SK-N-SH (cell line): ENCODE results near the gene FLT4. TPM values are rescaled to one million over a fixed set of nuclear protein-coding genes. Genes with fewer than 3 reads are reported as not detected.

Experiments used
- CTCF ChIA-PET: fragments of 300-600, 350-600 bp; formaldehyde crosslinking; extraction: SDS; loops from one replicate; lab custom pipeline; 2021; lab: Yijun Ruan, JAX
- POLR2A ChIA-PET: fragments of 350-600 bp; sonication (Branson Sonifier 250); formaldehyde crosslinking; extraction: SDS; loops from one replicate; lab custom pipeline; 2020; ENCODE audit warnings: antibody characterized with exemption, inconsistent platforms; lab: Yijun Ruan, JAX
- DNase-seq: peaks from one replicate; pipeline ENCODE4 v3.0.0; 2012
- H2AFZ ChIP-seq: fragments of 200-600 bp; sonication (generic); 2 replicates; pipeline ENCODE4 v1.8.1; 2016; ENCODE audit warnings: antibody characterized with exemption, mild to moderate bottlenecking, low read depth
- H3F3A ChIP-seq: fragments of 200-600 bp; sonication (generic); replicated peaks from 2 replicates; pipeline ENCODE3; 2016; ENCODE audit warnings: antibody characterized with exemption, mild to moderate bottlenecking; ENCODE audit not compliant: insufficient read depth
- H3K27ac ChIP-seq, 2 experiments: fragments of 200-500 bp in 1 of 2; fragments of 200-600 bp in 1 of 2; sonication (Bioruptor generic) in 1 of 2; sonication (generic), shearing (Covaris generic) in 1 of 2; 2 replicates each; pipeline versions ENCODE4 v1.5.1 to v1.6.1; 2014 to 2016; ENCODE audit warnings: low read depth in 2 of 2, inconsistent platforms in 1 of 2, low read length in 1 of 2, mild to moderate bottlenecking in 1 of 2, mixed read lengths in 1 of 2
- H3K27me3 ChIP-seq: fragments of 200-600 bp; sonication (generic), shearing (Covaris generic); 2 replicates; pipeline ENCODE4 v1.6.1; 2016; ENCODE audit warnings: mixed run types; ENCODE audit not compliant: insufficient read depth
- H3K36me3 ChIP-seq, 2 experiments: fragments of 200-500 bp in 1 of 2; fragments of 200-600 bp in 1 of 2; sonication (Bioruptor generic) in 1 of 2; sonication (generic) in 1 of 2; replicated peaks in 1 of 2; 2 replicates each; pipeline versions ENCODE3 to v1.5.1; 2014 to 2016; ENCODE audit warnings: low read length in 1 of 2, mild to moderate bottlenecking in 1 of 2; ENCODE audit not compliant: insufficient read depth in 2 of 2, control insufficient read depth in 1 of 2
- H3K4me1 ChIP-seq, 2 experiments: fragments of 200-500 bp in 1 of 2; fragments of 200-600 bp in 1 of 2; sonication (Bioruptor generic) in 1 of 2; sonication (generic), shearing (Covaris generic) in 1 of 2; 2 replicates each; pipeline versions ENCODE4 v1.5.1 to v1.6.1; 2014 to 2016; ENCODE audit warnings: low read depth in 1 of 2, low read length in 1 of 2, mixed run types in 1 of 2; ENCODE audit not compliant: insufficient read depth in 2 of 2, control insufficient read depth in 1 of 2
- H3K4me2 ChIP-seq: fragments of 200-600 bp; sonication (generic), shearing (Covaris generic); 2 replicates; pipeline ENCODE4 v1.6.1; 2017; ENCODE audit warnings: mixed run types
- H3K4me3 ChIP-seq, 2 experiments: fragments of 200-500 bp in 1 of 2; fragments of 200-600 bp in 1 of 2; sonication (Bioruptor generic) in 1 of 2; sonication (generic), shearing (Covaris generic) in 1 of 2; 2 replicates each; pipeline versions ENCODE4 v1.5.1 to v1.8.1; 2014 to 2016; ENCODE audit warnings: low read depth in 2 of 2, inconsistent platforms in 1 of 2, low read length in 1 of 2, mild to moderate bottlenecking in 1 of 2, mixed read lengths in 1 of 2, moderate library complexity in 1 of 2
- H3K79me2 ChIP-seq: fragments of 200-600 bp; sonication (generic); 2 replicates; pipeline ENCODE4 v1.8.1; 2017; ENCODE audit warnings: mild to moderate bottlenecking; ENCODE audit not compliant: insufficient read depth
- H3K9ac ChIP-seq: fragments of 200-600 bp; sonication (generic); 2 replicates; pipeline ENCODE4 v1.6.1; 2017; ENCODE audit warnings: mixed run types
- H3K9me2 ChIP-seq: fragments of 200-600 bp; sonication (generic); 2 replicates; pipeline ENCODE4 v1.6.1; 2017; ENCODE audit warnings: mixed run types
- H3K9me3 ChIP-seq: fragments of 200-600 bp; sonication (generic); 2 replicates; pipeline ENCODE4 v1.6.1; 2017; ENCODE audit warnings: mixed run types, mild to moderate bottlenecking, moderate library complexity
- H4K20me1 ChIP-seq: fragments of 200-600 bp; sonication (generic); 2 replicates; pipeline ENCODE4 v1.6.1; 2017; ENCODE audit warnings: mild to moderate bottlenecking, mixed run types; ENCODE audit not compliant: insufficient read depth
- CHD2 ChIP-seq: fragments of 150-350 bp; IDR thresholded peaks from 2 replicates; pipeline ENCODE4 v1.6.1; 2018; ENCODE audit warnings: low read length; ENCODE audit not compliant: partially characterized antibody
- EP300 ChIP-seq, 2 experiments: IDR thresholded peaks; 2 replicates each; pipeline versions ENCODE4 v1.4.0 to v1.6.1; 2012; ENCODE audit warnings: borderline replicate concordance in 1 of 2, low read depth in 1 of 2, low read length in 1 of 2
- EZH2phosphoT487 ChIP-seq: fragments of 200-600 bp; sonication (generic); IDR thresholded peaks from 2 replicates; pipeline ENCODE4 v1.6.1; 2017; ENCODE audit warnings: low read depth, mixed run types, mild to moderate bottlenecking, antibody characterized with exemption, moderate library complexity, borderline replicate concordance
- FOSL2 ChIP-seq: IDR thresholded peaks from 2 replicates; pipeline ENCODE4 v1.4.0; 2012; ENCODE audit warnings: low read depth, mild to moderate bottlenecking, moderate library complexity, borderline replicate concordance
- FOXJ3 ChIP-seq: sonication (generic); formaldehyde crosslinking; IDR thresholded peaks from 2 replicates; pipeline ENCODE4 v1.5.1; 2020; ENCODE audit warnings: mild to moderate bottlenecking, missing genetic modification reagents
- GABPA ChIP-seq: IDR thresholded peaks from 2 replicates; pipeline ENCODE4 v1.4.0; 2012; ENCODE audit warnings: low read depth, mild to moderate bottlenecking
- GATA2 ChIP-seq: sonication (generic); formaldehyde crosslinking; IDR thresholded peaks from 2 replicates; pipeline ENCODE4 v1.5.0; 2020; ENCODE audit warnings: mild to moderate bottlenecking, missing genetic modification reagents
- IRF3 ChIP-seq: fragments of 150-350 bp; IDR thresholded peaks from 2 replicates; pipeline ENCODE4 v1.6.1; 2016; ENCODE audit warnings: mild to moderate bottlenecking, low read depth, low read length
- MAX ChIP-seq: IDR thresholded peaks from 2 replicates; pipeline ENCODE4 v1.4.0; 2012; ENCODE audit warnings: low read depth
- MEF2A ChIP-seq: IDR thresholded peaks from 2 replicates; pipeline ENCODE4 v1.4.0; 2012; ENCODE audit warnings: low read depth, borderline replicate concordance
- MXI1 ChIP-seq: IDR thresholded peaks from 2 replicates; pipeline ENCODE4 v1.6.1; 2012; ENCODE audit warnings: mild to moderate bottlenecking, low read depth, low read length, improper control_type of control experiment
- POLR2AphosphoS5 ChIP-seq: IDR thresholded peaks from 2 replicates; pipeline ENCODE4 v1.6.1; 2012; ENCODE audit warnings: low read depth, low read length
- REST ChIP-seq: IDR thresholded peaks from 2 replicates; pipeline ENCODE4 v1.6.1; 2012; ENCODE audit warnings: mild to moderate bottlenecking, low read depth, low read length, moderate library complexity
- RXRA ChIP-seq: IDR thresholded peaks from 2 replicates; pipeline ENCODE4 v1.4.0; 2012; ENCODE audit warnings: low read depth, mild to moderate bottlenecking, borderline replicate concordance
- SIN3A ChIP-seq: IDR thresholded peaks from 2 replicates; pipeline ENCODE4 v1.6.1; 2012; ENCODE audit warnings: low read depth, mild to moderate bottlenecking, low read length, moderate library complexity, borderline replicate concordance
- SMC3 ChIP-seq: IDR thresholded peaks from 2 replicates; pipeline ENCODE4 v1.6.1; 2012; ENCODE audit warnings: low read depth, low read length, improper control_type of control experiment
- TAF1 ChIP-seq: IDR thresholded peaks from 2 replicates; pipeline ENCODE4 v1.6.1; 2012; ENCODE audit warnings: low read depth, mild to moderate bottlenecking, low read length, moderate library complexity, borderline replicate concordance
- USF2 ChIP-seq: fragments of 150-350 bp; IDR thresholded peaks from 2 replicates; pipeline ENCODE4 v1.6.1; 2017; ENCODE audit warnings: antibody characterized with exemption, low read length, low read depth, borderline replicate concordance
- YY1 ChIP-seq: IDR thresholded peaks from 2 replicates; pipeline ENCODE4 v1.4.0; 2012; ENCODE audit warnings: low read depth, mild to moderate bottlenecking
- WGBS: methylation state at CpG from one replicate; pipeline ENCODE4 v1.1.6; 2017; ENCODE audit warnings: low lambda C conversion rate; 5-methylcytosine and 5-hydroxymethylcytosine counted together
- polyA plus RNA-seq, 3 experiments: library from polyadenylated mRNA; depleted of rRNA; stranded (reverse); fragments of >200 nt; gene quantifications; 2 replicates each; pipeline ENCODE4 v1.2.3, GENCODE V29; 2012
- TF ChIP-seq, protein P1 (sequence below): IDR thresholded peaks from 2 replicates; pipeline ENCODE4 v1.4.0; 2012; ENCODE audit warnings: low read depth, borderline replicate concordance

The FLT4 gene
- polyA plus RNA-seq, 1 of the 3 experiments (the other 2 are of a cell fraction), result 0.05 TPM

DNA sequence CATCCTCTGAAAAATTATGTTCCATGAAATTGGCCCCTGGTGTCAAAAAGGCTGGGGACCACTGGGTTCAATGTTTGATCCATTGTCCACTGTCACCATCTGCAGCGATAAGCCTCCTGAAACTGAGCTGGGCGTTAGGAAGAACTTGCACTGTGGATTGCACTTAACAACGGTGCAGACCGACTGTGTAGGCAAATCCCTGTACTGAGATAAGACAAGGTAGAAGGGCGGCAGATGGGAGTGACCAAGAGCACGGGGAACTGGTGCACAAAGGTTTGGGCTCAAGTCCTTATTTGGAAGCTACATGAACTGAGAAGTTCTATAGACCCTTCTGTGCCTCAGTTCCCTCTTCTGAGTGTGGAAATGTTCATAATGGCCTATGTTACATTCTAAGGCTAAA is 41.6 kb upstream of the FLT4 start:
- ChIA-PET POLR2A (no interaction called here), CTCF (interaction anchor here (1.4 to 2.6 kb wide), 2 partner anchors 28 to 72 kb away, joined by 3 to 7 read pairs; no protein-coding TSS in a partner anchor)
- no peaks in the 10 kb centered on the region for H3K9me3 ChIP-seq
- no peaks in the 10 kb centered on the region for H4K20me1 ChIP-seq
- no peak overlapping the region for H3K9ac ChIP-seq
- H2AFZ ChIP-seq, result no peak overlapping the region
- no peak overlapping the region for H3K4me3 ChIP-seq
- H3F3A ChIP-seq, result no peaks in the 10 kb centered on the region
- peaks cover 37% of the 10 kb centered on the region; the same call in 1 of the 2 replicates for H3K27me3 ChIP-seq
- H3K27ac ChIP-seq, result no peak overlapping the region
- H3K9me2 ChIP-seq, result no peaks in the 10 kb centered on the region
- H3K4me1 ChIP-seq, result no peaks in the 10 kb centered on the region
- TF ChIP-seq USF2, result no peak
- TF ChIP-seq MXI1, result no peak
- TF ChIP-seq SMC3, result no peak
- no peak for TF ChIP-seq GATA2 (CRISPR knock-in tag)
- no peak for TF ChIP-seq EZH2phosphoT487
- no peak for TF ChIP-seq RXRA
- no peak for TF ChIP-seq YY1
- no peak for TF ChIP-seq FOSL2
- TF ChIP-seq FOXJ3, result no peak
- TF ChIP-seq EP300 (IDR thresholded peaks at IDR 0.05; ENCODE audit: borderline replicate concordance in 1 of 2, low read depth in 1 of 2, low read length in 1 of 2), result no peak
- 16% methylated on average over 6 of the region's 6 CpGs for WGBS
- DNase-seq, result no peak
- no peaks in the 10 kb centered on the region for H3K36me3 ChIP-seq
- H3K4me2 ChIP-seq, result no peak overlapping the region
- no peaks in the 10 kb centered on the region for H3K79me2 ChIP-seq

- H3K79me2 ChIP-seq, result no peaks in the 10 kb centered on the region
- ChIA-PET CTCF (interaction anchor here (1.2 to 2.6 kb wide), 2 partner anchors 28 kb away, joined by 4 to 7 read pairs; no protein-coding TSS in a partner anchor), POLR2A (no interaction called here)
- no peak overlapping the region for H3K9ac ChIP-seq
- DNase-seq, result no peak
- H3K9me3 ChIP-seq, result no peaks in the 10 kb centered on the region
- H3K4me3 ChIP-seq, result no peak overlapping the region
- no peaks in the 10 kb centered on the region for H3K4me1 ChIP-seq
- H3F3A ChIP-seq, result no peaks in the 10 kb centered on the region
- no peaks in the 10 kb centered on the region for H3K36me3 ChIP-seq
- no peak overlapping the region for H2AFZ ChIP-seq
- H4K20me1 ChIP-seq, result no peaks in the 10 kb centered on the region
- no peaks in the 10 kb centered on the region for H3K9me2 ChIP-seq
- H3K27ac ChIP-seq, result no peak overlapping the region
- 10% methylated on average over 6 of the region's 6 CpGs for WGBS
- peaks cover 42% of the 10 kb centered on the region; the same call in 1 of the 2 replicates for H3K27me3 ChIP-seq
- H3K4me2 ChIP-seq, result no peak overlapping the region
- TF ChIP-seq RXRA (no peak), GATA2 (CRISPR knock-in tag) (no peak), MAX (no peak), TAF1 (no peak), SIN3A (no peak), USF2 (no peak), POLR2AphosphoS5 (no peak), MEF2A (no peak), EZH2phosphoT487 (no peak), CHD2 (no peak), IRF3 (no peak), GABPA (no peak), REST (no peak)
- TF ChIP-seq, protein P1, sequence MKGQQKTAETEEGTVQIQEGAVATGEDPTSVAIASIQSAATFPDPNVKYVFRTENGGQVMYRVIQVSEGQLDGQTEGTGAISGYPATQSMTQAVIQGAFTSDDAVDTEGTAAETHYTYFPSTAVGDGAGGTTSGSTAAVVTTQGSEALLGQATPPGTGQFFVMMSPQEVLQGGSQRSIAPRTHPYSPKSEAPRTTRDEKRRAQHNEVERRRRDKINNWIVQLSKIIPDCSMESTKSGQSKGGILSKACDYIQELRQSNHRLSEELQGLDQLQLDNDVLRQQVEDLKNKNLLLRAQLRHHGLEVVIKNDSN, result no peak
These were observed 41.2 kb upstream of the FLT4 start for GRCh38 chr5:180690562-180690961.
